Left kidney (tissue), 2 donors: ENCODE data around the gene ANTXR1. TPM values are rescaled to one million over a fixed set of nuclear protein-coding genes. Genes with fewer than 3 reads are reported as not detected.
"Not testable (repeated sequence)": the region's sequence is repeated elsewhere in the genome, so short reads cannot be mapped to it uniquely, and the experiment has no call there.

Experiments
- DNase-seq: peaks from one replicate; pipeline ENCODE4 v3.0.0-alpha.2; 2013
- polyA plus RNA-seq: library from polyadenylated mRNA; unstranded; fragments of 120-200 nt; gene quantifications from one replicate; pipeline ENCODE4 v1.2.1, GENCODE V29; 2013; ENCODE audit not compliant: insufficient read length

Gene ANTXR1
- polyA plus RNA-seq, 1 donor: 82.4 TPM

DNA sequence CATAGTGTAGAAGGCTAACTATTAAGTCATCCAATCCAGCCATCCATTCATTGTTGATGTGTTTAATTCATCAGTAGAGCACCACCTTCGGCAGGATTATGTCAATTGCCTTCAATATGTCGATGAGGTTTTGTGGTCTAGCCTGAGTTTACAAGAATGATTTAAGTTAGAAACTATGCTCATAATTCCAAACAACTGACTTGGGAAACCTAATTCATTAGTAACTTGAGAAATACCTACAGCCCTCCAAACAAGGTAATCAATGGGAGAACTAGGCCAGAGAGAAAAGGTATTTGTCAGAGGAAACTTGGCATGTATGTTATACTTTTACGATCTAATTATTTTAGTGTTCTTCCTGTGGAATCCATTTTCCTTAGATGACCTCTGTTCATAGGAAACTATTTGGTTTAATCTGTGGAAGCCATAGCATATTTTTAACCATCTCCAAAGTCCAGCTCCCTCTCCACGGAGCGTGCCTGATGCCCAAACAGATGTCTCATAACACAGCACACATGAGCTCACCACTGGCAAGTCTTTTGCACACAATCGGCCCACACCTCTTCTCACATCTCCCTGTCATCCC lies 225.6 kb downstream of the ANTXR1 start:
- DNase-seq: no peak

DNA sequence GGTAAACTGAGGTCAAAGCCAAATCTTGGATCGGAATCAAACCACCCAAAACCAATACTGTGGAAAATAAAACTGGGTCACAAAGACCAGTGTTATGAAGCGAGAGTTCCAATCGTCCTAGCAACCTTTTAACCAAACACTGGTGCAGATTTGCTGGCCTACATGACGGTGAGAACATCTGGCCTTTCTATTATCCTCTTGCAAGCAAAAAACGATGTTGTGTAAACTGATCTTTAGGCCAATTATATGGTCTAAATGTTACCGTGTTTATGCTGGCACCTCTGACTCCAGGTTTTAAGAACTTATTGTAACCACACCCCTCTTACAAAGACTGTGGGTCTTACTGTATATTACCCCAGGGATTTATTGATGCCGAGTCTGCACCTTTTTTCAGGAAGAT lies 228.1 kb downstream of the ANTXR1 start:
- DNase-seq: no peak

GRCh38 chr2:69241664-69242514 lies 228.9 kb downstream of the ANTXR1 start:
- DNase-seq: no peak

DNA sequence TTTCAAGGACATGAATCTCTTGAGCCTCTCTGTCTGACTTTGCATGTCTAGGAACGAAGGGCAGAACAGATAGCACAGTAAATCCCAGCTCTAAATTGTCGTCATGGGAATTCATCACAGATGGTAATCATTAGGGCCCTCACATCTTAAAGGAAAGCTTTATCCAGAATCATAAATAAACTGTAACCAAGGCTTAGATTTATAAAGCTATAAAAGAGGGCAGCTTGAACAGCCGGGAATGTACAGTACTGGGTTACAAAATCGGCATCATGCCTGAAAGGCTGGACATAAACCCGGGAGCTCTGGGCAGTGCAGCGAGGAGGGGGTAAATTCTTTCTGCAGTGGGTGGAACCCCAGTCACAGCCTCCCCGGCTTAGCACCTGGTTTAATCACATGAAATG lies 229.7 kb downstream of the ANTXR1 start:
- peak; percentile 72 for DNase-seq

- DNase-seq: no peak
These were observed 230.7 kb downstream of the ANTXR1 start for GRCh38 chr2:69243652-69244051.

- no peak for DNase-seq
These were observed 231.9 kb downstream of the ANTXR1 start for GRCh38 chr2:69244882-69245281.

DNA sequence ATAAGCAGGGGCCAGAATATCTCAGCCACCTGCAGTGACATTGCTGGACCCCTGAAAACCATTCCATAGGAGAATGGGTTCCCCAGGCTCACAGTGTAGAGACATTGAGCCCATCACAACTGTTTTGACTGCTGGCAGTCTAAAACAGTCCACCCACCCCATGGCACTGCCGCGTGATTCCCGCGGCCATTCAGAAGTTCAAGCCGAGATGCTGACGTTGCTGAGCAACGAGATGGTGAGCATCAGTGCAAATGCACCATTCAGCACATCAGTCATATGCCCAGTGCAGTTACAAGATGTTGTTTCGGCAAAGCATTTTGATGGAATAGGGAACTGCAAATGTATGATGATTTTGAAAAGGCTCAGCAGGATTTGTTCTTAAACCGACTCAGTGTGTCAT lies 234.6 kb downstream of the ANTXR1 start:
- DNase-seq: no peak

DNA sequence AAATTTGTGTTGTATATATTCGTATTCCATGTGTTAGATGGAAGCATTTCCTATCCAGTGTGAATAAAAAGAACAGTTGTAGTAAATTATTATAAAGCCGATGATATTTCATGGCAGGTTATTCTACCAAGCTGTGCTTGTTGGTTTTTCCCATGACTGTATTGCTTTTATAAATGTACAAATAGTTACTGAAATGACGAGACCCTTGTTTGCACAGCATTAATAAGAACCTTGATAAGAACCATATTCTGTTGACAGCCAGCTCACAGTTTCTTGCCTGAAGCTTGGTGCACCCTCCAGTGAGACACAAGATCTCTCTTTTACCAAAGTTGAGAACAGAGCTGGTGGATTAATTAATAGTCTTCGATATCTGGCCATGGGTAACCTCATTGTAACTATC lies 235.3 kb downstream of the ANTXR1 start:
- no peak for DNase-seq

GRCh38 chr2:69250981-69251380 lies 238.0 kb downstream of the ANTXR1 start:
- DNase-seq: no peak

- DNase-seq: no peak
These were observed 239.0 kb downstream of the ANTXR1 start for GRCh38 chr2:69251943-69252342.

GRCh38 chr2:69253112-69253511 lies 240.1 kb downstream of the ANTXR1 start:
- DNase-seq: no peak

DNA sequence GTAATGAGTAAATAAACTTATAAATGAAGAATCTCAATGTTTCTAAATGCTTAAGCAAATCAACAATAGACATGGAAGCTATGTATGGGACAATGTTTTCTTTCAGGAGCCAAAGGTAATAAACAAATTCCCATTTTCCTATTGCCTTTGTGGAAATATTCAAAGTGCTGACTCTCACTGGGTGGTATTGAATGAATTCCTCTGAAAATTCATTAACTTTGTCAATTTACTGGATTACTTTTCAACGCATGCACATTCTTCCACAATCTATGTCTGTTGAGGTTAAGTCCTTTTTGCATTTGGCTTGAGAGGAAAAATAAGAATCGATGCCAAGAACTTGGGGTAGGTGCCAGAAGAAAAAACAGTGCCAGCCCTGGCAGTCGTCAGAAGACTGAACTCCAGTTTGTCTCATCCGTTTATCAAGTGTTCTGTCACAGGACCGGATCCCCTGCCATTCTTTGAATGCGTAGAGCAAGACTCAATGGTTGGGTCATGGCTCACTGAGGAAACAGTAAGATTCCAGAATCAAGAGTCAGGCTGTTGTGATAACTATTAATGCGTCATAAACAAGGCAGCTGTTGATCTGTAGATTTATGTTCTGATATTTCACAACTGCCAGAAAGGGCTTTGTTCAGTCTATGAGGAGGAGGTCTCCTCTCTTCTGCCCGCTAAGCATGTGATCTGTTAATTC lies 240.8 kb downstream of the ANTXR1 start:
- DNase-seq: no peak

DNA sequence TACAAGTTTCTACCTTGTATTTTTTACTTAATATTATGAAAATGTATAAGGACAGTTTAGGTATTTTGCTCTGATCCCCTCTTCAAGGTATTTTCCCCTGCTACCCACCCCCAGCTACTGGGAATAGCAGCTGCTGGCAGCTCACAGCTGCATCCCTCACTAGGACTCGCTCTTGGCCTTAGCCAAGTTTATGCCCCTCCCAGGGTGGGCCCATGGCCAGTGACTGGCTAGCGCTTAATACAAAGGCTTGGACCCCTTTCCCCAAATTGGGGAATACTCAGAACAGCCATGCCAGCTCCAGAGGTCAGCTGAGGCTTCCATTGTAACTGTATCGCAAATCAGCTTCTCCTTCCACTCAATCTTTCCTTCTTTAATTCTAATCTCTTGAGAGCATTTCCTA lies 242.8 kb downstream of the ANTXR1 start:
- no peak for DNase-seq

- not testable (repeated sequence) for DNase-seq
These were observed 247.1 kb downstream of the ANTXR1 start for GRCh38 chr2:69259994-69260591.

DNA sequence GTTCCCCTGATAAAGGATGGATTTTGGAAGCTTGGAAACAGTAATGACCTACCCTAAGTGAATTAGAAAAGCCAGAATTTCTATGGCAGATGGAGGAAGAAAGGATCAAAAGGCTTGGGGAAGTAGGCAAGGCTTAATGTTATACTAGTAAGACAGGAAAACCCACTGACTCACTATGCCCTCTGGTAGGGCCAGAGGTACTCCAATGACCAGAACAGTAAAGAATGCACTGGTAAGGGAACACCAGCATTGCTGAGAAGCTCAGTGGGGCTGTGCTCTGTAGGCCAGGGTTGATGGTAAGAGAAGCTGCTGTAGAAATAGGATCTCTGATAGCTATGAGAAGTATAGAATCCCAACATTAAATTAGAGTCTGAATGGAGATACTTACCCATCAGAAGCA lies 247.7 kb downstream of the ANTXR1 start:
- no peak for DNase-seq

- no peak for DNase-seq
These were observed 256.4 kb downstream of the ANTXR1 start for GRCh38 chr2:69269330-69269729.

DNA sequence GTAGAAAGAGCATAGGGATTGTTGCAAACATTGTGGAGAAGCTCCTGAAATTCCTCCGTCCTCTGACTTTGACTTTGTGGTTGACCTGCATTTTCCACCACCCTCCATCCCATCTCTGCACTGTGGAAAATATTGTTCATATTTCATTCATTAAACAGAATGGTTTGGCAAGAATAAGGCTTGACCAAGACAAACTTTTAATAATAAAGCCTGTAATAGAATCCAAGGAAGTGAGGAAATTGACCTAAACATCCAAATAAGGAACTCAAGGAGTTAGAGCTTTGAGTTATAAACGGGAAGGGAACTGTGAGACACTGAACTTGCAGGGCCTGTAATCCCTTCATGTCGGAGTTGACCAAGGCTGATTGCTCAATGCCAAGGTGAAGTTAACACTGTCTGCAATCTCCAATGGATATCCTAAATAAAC lies 258.9 kb downstream of the ANTXR1 start:
- no peak for DNase-seq

DNA sequence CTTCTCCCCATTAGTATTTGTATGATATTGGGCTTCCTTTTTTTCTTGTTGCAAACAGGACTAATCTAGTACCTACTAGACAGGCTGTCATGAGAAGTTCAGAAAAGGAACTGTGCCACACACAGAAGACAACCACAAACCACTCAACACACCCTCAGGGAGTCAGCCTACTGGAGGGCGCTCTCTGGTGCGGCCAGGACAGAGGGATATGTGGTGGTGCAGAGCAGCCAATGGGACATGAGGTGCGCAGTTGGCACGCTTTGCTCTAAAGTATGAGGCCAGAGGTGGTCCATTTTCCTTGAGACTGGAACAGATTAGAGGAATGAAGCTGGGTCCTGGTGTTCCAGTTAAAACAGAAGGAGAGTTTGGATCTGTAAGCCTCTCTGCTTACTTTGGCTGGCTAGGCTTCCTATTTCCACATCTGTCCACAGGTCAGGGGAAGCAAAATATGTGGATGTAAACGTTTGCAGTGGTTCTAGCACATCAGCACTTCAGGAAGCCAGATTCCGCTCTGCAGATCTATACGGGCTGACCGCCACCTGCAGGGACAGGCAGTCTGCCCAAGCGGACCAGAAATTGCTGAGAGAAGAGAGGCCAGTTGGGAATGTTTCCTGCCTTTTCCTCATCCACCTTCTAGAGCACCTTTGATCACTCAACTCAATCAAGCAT lies 260.0 kb downstream of the ANTXR1 start:
- no peak for DNase-seq

- DNase-seq: no peak
These were observed 262.5 kb downstream of the ANTXR1 start for GRCh38 chr2:69275490-69275889.

DNA sequence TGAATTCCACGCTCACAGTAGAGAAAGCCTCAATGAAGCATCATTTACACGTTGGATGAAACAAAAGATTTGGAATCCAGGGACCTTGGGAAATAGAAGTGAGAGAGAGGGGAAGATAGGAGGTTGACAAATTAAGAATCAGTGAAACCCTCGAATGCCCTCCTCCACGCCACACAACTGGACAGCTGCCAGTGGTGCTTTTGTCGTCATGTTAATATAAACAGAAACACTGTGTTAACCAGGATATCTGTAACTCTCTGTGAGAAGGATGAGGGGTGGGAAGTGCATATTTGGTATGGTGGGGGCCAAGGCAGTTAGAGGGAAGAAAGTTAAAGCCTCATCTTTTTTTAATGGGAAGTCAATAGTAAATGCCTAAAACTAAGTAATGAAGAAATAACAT lies 265.4 kb downstream of the ANTXR1 start:
- no peak for DNase-seq

DNA sequence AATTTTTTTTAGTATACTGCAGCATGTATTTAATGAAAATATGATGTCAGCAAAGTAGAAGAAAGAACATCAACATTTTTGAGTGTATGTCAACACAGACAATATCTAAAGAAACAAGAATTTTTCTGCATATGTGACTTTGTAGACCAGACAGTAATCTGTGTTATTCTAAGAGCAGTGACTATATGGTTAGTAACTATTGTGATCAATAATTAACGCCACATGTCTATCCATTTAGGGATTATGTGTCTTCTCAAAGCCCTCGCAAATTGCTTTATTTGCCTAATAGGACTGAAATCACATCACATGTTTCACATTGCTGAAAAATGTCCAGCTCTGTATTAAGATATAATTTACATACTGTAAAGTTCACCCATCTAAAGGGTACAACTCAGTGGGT lies 266.2 kb downstream of the ANTXR1 start:
- DNase-seq: no peak
